NOMO-1 (cell line): ENCODE data around the gene OXSM.

Source experiments
- DNase-seq, 2 experiments: peaks; one replicate each; lab custom pipeline; 2025; ENCODE audit not compliant: unreplicated experiment in 2 of 2; lab: John Stamatoyannopoulos, UW

OXSM gene

GRCh38 chr3:25789596-25790556 is at the start of gene OXSM:
Gene OXSM (plus strand): TSS chr3:25790090. CDS start chr3:25791021, 931 bp downstream.
- DNase-seq = peak; percentile 87 to 88

GRCh38 chr3:25744470-25744869 is 45.4 kb upstream of the OXSM start:
- DNase-seq = no peak

DNA sequence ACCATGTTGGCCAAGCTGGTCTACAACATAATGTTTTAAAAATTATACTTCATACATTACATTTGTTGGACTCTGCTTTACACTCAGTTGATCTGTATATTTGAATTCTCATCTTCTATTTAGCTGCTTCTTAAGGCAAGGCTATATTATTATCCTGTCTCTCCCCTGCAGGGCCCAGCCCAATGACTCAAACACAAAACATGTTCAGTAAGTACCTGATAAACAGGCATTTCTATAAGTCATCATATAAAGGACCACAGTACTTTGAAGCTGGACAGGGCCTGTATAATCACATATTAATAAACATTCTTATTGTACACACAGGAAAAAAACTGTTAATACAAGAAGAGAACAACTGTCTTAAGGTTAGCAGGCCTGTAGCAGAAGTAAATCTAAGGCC is 42.9 kb upstream of the OXSM start:
- no peak for DNase-seq

DNA sequence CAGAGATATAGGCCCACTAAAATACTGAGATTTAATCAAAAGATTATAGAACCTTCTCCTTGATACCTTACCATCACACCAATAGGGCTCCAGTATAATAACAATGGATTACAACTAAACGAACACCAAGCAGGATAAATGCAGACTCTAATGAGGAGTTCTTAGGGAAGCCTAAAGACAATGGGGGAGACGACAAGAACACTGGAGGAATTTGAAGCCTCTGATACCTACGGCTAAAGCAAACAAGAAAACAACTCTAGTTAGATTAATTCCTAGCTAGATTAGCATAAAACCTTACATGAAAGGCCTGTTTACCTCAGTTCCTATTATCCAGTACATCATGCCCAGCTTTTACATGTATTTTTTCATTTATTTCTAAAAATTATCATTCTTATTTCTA is 41.7 kb upstream of the OXSM start:
- no peak for DNase-seq

GRCh38 chr3:25749031-25749581 is 40.8 kb upstream of the OXSM start:
- no peak for DNase-seq

DNA sequence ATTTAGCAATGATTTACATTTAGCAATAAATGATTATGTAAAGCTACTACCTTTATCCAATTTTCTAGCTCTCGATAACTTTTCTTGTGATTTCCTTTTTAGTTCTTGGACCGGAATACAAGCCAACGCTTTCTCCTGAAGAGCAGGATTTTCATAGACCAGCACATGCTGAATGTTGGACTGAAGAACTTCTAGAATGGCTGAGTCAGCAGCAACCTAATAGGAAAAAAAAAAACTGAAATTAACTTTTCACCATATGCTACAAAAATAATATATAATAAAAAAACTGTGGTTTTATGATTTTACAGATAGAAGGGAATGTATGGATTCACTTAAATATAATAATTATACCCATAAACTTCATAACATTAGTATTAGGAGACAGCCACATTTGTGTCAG is 38.8 kb upstream of the OXSM start:
- DNase-seq = no peak

DNA sequence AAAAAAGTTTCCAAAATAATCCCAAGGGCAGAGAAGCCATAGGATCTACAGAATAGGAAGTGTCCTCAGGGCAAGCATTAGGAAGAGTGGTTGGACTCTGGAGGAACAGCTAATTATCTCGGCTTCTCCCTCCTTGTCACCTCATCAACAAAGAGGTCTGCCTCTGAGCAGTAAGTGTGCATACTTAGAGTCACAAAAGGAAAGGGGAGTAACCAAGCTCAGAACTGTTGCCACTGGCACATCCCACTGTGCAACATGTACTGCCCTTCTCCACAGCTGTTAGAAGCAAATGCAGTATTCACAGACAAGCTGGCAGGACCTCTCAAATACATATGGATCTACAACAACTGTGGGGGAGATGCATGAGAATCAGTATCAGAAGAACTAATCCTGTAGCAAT is 38.2 kb upstream of the OXSM start:
- DNase-seq = no peak

- no peak for DNase-seq
Measured at GRCh38 chr3:25768851-25769250, 21.0 kb upstream of the OXSM start.

DNA sequence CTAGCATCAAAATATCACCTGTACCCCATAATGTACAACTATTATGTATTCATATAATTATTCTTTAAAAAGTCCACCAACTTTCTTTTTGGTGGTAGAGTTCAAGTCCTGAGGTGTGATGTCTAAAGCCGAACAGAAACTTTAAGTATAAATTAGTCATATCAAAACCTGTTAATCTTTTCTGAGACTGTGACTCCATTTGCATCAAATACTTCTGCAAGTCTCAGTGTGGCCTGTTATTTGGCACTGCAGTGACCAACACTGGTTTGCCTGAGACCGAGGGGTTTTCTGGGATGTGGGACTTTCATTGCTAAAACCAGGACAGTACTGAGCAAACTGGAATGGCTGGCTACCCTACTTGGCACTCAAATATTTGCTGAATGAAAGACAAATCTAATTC is 14.0 kb upstream of the OXSM start:
- no peak for DNase-seq

GRCh38 chr3:25780618-25781017 is 9.3 kb upstream of the OXSM start:
- DNase-seq = no peak

- DNase-seq = peak in 1 of 2 experiments; percentile 47
Measured at GRCh38 chr3:25781145-25781757, 8.6 kb upstream of the OXSM start.

DNA sequence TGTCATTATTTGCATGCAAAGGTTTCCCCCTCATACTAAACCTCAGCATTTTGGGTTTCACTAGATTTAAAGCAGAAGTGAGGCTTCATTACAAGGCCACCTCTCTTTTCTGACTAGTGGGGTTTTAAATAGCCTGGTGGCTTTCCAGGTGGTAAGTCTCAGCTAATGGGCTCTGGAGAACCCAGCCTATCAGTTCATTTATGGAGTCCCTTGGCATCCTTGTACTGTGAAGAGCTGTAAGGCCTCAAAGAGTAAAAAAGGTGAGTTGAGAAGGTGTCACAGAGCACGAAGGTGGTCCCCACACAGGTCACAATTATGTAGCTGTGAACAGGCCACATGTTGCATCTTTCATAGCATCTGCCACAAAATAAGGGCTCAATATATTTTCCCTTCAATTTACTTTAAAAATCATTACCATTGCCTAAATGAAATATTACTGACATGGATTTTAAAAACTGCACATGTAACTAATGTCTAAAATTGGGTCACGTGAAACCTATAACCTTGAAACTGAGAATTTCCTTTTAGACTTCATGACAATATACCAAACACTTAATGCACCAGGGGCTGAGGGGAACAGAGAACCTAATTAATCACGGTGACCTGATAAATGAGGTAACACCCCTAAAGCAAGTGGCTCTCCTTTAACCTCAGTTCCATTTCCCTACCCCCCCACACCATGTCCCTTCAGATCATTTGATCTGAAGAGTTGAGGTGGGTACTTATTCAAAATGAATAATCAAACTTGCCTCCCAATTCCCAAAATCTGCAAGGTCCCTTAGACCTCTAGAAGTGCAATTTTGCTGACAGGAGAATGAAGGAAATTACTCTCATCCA is 7.9 kb upstream of the OXSM start:
- peak in 1 of 2 experiments; percentile 34 for DNase-seq

GRCh38 chr3:25782636-25782937 is 7.3 kb upstream of the OXSM start:
- DNase-seq = no peak

GRCh38 chr3:25782938-25783660 is 6.8 kb upstream of the OXSM start, which contains the start of gene NGLY1:
Gene NGLY1 (minus strand): TSS chr3:25783443. CDS start chr3:25783390, 53 bp downstream.
- DNase-seq = peak; percentile 80

DNA sequence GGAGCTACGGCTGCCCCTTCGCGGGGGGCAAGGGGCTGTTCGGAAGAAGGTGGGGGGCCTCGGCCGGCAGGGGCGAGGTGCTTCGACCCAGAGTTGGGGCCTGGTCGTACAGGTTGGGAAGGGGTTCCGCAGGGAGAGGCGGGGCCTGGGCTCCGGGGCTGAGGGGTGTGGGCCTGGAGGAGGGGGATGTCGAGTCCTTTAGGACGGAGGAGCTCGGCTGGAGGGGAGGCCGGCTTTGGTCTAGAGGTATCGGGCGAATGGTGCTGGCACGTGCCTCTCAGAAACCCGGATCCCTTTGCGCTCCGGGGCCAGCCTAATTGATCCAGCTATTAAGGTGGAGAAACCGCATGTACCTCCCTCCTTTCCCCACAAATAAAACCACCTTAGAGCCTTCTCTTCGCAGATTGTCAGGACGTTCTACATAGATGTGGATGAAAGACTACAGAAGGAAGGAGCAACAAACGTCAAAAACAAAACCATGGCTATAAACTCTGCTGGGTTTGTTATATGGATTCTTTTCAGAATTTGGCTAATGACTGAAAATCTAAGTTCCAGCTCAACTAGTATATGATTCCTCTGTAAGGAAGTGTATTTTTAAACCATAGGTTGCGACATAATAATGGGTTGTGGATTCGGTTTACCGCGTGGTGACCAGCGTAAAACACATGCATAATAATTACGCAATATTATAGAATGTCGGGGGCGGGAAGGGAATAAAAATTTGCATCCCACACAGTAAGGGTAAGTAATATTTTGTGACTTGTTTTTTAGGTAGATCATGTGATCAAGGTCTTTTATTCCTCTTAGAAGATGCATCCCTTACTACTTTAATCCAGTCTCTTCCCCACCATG is 6.0 kb upstream of the OXSM start:
- DNase-seq = peak; percentile 49 to 73

DNA sequence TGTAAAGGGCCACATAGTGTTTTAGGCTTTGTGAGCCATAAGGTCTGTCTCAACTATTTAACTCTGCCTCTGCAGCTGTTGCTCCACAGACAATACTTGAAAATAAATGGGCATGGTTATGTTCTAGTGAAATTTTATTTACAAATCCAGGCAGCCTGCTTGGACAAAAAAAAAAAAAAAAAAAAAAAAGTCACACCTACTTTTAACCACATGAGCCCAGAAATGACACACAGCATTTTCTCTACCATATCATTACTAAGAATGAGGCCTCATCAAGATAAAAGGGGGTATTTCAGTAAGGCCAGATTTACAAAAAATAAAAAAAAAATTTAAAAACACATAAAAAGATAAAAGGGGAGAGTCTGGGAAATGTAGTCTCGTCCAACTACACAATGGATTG is 4.9 kb upstream of the OXSM start:
- no peak for DNase-seq

GRCh38 chr3:25785826-25786225 is 4.1 kb upstream of the OXSM start:
- DNase-seq = no peak

DNA sequence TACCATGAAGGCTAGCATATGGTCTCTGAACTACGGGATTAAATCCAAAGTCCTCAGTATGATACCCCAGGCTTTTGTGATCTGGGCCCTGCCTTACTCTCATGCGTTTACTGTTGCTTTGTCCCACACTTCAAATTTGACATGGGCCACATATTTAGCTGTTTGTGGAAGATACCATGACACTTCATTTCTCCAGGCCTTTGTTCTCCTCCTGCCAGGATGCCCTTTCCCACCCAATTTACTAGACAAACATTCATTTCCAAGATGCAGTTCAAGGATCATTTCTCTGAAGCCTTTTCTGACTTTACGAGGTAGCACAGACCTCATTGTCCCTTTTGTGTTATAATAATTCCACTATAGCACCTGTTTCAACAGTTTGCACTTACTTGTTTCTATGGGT is 2.2 kb upstream of the OXSM start:
- no peak for DNase-seq

DNA sequence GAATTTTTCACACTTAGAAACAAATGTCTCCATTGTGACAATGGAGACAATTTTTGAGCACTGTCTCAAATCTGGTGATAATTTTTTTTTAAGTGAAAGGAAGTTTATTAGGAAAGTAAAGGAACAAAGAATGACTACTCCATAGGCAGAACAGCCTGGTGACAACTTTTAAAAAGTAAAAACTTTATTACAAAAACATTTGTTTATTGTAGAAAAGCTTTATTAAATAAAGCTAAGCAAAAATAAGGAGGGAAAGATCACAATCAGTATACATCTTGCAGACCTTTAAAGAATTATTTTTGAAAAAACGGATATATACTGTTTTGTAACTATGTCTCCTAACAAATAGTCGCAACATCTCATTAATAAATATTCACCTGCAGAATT is 688 bp upstream of the OXSM start:
- no peak for DNase-seq
